GM18858 (cell line): Measurements from ENCODE around the gene C9orf50.
"Not testable (repeated sequence)": the region's sequence is repeated elsewhere in the genome, so short reads cannot be mapped to it uniquely, and the experiment has no call there.

ENCODE experiments used
- ATAC-seq: cut with Tn5 transposase; IDR thresholded peaks from one replicate; pipeline ENCODE4 v1.9.1; 2021; ENCODE audit not compliant: unreplicated experiment

The C9orf50 gene, protein sequence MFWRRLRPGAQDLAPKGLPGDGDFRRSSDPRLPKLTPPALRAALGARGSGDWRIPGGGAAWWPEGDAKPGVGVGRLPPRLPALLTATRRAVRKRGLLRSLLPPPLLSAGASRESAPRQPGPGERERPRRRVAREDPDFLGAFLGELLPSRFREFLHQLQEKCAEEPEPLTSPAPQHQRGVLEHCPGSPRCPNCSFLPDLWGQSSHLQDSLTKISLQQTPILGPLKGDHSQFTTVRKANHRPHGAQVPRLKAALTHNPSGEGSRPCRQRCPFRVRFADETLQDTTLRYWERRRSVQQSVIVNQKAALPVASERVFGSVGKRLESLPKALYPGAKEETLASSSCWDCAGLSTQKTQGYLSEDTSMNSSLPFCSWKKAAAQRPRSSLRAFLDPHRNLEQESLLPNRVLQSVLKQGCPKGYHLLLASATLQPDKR

DNA sequence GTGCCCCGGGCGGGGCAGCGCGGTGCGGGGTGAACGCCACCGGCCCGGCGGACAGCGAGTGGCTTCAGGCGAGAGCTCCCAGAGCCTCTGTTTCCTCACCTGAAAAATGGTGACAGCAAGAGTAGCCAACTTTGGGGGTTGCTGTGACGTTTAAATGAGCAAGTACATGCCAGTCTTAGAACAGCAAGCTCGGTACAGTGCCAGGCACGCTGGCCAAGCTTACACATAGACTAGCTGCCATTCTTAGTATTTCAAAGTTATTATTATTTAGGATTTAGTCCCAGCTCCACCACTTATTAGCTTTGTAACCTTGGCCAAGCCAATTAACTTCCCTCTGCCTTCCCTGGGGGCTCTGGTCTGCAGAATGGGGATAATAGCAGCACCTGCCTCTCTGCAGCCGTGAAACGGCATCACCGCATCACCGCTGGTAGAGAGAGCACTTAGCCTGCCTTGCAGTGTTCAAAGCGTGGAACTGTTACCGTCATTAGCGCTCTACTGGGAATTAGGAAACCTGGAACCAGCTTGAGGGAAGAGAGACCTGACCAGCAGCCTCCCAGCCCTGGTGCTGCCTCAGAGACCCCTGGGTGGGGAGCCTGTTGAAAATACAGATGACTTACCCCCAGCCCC, at the start of gene C9orf50:
TSS of gene C9orf50 (minus strand) at position 433 of the 627 bp plus-strand sequence. CDS start 527 bp downstream, outside the sequence.
- ATAC-seq: no peak

- ATAC-seq: no peak
These were observed 49.0 kb upstream of the C9orf50 start for GRCh38 chr9:129669946-129670345.

- no peak for ATAC-seq
These were observed 48.3 kb upstream of the C9orf50 start for GRCh38 chr9:129669141-129669718.

GRCh38 chr9:129667850-129668249, 46.9 kb upstream of the C9orf50 start:
- no peak for ATAC-seq

DNA sequence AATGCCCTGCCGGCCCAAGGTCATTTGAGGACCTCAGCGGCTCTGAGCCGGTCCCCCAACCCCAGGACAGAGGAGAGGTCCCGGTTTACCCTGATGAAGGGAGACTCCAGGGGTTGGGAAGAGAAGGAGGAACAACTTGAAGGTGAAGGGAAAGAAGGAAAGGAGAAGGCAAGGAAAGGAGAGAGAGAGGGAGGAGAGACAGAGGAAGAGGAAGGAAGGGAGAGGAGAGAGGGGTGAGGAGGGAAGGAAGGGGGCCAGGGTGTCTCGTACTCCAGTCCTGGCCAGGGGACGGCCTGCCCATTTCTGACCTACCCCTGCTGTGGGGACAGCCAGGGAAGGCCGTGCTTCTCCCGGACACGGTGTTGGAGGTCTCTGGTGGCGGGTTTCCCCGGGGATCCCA, 46.5 kb upstream of the C9orf50 start:
- ATAC-seq: no peak

GRCh38 chr9:129666575-129666974, 45.7 kb upstream of the C9orf50 start:
- ATAC-seq: no peak

GRCh38 chr9:129665814-129666520, 45.1 kb upstream of the C9orf50 start:
- ATAC-seq: no peak

GRCh38 chr9:129665389-129665775, 44.5 kb upstream of the C9orf50 start, which contains the start of gene PRRX2:
PRRX2 (plus strand) TSS chr9:129665647; CDS start chr9:129665868, 221 bp downstream.
- ATAC-seq: no peak

GRCh38 chr9:129664746-129665388, 44.0 kb upstream of the C9orf50 start:
- no peak for ATAC-seq

GRCh38 chr9:129662239-129662638, 41.3 kb upstream of the C9orf50 start:
- ATAC-seq: not testable (repeated sequence)

DNA sequence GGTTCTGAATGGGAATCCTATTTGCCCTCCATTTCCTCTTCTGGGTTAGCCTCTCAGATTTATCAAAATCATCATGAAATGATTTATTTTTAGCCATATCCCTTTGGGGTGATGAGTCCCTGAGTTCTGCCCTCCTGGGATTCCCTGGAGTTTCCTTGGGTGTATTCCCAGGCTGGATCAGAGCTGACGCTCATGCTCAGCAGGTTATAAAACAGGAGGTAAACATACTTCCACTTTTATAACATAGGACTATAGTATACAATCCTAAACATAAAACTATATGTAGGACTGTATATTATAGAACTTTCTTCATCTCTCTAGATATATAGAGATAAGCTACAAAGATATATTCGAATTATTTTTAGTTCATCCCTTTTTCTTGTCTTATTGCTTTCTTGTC, 40.1 kb upstream of the C9orf50 start:
- no peak for ATAC-seq

DNA sequence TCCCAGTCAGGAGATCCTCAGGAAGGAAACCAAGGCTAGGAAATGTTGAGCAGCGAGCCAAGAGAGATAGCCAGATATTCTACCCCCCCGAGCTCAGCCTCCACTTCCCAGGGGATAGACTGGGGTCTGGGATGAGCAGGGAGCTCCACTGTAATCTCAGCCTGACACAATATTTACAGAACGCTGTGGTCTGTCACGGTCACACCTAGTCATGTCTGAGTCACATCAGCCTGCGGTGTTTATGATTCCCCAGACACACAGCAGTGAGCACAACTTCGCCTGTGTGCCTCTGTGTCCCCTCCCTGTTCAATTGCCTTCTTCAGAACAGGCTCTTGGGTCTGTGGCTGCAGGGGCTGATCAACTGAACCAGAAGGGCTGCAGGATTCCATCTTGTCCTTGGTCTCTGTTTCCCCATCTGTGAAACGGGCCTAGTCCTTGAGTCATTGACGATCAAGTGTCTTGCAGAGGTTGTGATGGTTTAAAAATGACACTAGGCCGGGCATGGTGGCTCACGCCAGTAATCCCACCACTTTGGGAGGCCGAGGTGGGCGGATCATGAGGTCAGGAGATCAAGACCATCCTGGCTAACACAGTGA, 36.0 kb upstream of the C9orf50 start:
- no peak for ATAC-seq

DNA sequence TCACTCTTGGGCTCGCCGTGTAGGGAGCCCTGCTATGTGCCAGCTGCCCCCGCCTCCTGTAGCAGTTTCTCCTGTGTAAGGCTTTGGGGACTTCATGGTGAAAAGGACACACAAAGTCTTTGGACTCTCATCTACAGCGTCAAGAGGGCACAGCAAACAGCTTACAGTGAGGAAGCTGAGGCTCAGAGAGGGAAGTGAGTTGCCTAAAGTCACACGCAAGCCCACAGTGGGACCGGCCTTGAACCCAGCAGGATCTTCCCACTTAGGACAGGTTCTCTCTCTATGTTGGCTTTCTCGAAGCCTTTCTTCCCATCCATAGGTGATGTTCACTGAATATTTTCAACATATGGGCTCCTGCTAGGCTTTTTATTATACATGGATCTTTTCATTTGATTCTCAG, 34.8 kb upstream of the C9orf50 start:
- no peak for ATAC-seq

- no peak for ATAC-seq
These were observed 34.3 kb upstream of the C9orf50 start for GRCh38 chr9:129655154-129655553.

GRCh38 chr9:129654554-129655040, 33.7 kb upstream of the C9orf50 start:
- no peak for ATAC-seq

DNA sequence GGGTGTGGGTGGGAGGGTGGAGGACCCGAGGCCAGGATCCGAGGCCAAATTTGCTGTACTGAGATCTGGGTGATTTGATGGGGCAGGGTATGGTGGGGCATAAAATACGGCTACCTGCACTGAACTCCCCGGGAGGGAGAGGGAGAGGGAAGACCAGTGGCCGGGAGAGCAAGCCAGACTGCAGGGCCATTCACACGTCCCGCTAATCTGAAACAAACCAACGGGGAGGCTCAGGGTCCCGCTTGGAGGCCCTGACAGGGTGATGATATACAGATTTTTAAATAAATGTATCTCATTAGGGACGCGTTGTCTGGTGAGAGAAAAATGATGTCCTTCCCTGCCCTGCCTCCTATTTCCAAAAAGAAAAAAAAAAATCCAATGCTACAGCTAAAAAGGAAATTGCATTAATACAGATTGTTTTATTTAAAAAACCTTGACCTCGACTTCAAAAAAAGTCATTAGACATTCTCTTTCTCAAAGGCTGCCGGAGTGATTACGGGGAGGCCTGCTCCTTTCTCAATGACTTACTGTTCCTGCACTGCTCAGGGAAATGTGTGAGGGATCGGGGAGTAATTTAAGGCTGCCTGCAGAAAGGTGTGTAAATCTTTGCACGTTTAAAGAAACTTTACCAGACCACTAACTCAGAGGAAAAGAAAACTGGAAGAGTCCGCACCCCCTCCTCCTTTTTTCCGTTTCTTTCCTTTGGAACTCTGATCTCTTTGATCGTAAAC, 33.1 kb upstream of the C9orf50 start:
- ATAC-seq: no peak

GRCh38 chr9:129650680-129651235, 29.9 kb upstream of the C9orf50 start:
- no peak for ATAC-seq

DNA sequence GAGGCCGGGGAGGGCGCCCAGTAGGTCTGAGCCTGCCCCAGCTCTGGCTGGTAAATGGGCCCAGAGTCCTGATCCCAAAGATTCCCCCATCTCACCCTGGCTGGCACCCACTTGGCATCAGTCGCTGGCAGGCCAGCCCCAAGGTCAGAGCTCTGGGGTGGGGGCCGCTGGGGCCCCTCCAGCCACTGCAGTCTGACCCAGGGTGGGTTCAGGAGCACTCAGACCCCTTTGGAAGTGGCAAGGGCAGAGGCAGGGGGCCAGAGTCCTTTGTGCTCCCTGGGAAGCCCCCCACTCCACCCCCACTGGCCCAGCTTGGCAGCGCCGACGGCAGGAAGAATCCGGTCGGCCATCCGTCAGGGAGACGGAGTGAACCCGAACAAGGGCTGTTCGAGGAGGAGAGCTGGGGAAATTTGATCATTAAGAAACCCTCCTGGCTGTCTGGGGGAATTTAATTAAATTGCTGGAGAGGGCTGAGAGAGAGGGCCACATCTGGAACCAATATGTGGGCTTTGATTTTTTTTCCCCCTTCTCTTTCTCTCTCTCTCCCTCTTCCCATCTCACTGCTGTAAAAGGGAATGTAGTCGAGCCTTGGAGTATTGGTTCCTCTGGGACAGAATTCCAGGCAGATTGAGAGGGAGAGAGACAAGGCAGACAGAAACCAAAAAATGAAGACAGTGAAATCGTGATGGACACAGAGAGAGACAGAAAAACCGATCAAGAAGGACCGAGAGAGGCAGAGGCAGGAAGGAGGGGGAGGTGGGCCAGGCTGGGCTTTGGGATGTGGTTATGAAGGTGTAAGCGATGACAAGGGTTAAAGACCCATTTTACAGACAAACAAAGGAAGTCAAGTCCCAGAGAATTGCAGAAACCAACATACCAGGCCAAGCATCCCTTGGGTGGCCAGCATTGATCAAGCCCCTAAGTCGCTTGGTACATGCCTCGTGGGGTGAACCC, 29.1 kb upstream of the C9orf50 start:
- ATAC-seq: no peak
